Endothelial cell of umbilical vein (primary cell): Measurements from ENCODE around the gene RTN1. TPM values are rescaled to one million over a fixed set of nuclear protein-coding genes. Genes with fewer than 3 reads are reported as not detected.

Experiments
- BruUV-seq: library from RNA; stranded (reverse); fragments of 400-500 nt; replicated peaks from 2 replicates; lab custom pipeline; 2021; lab: Mats Ljungman, UMichigan
- CTCF ChIA-PET: fragments of 300-600, 350-600 bp; sonication (Branson Sonifier 250); formaldehyde crosslinking; loops from one replicate; lab custom pipeline; 2021; ENCODE audit warnings: antibody characterized with exemption, inconsistent platforms; lab: Charles Lee
- POLR2A ChIA-PET: fragments of 300-600, 350-600 bp; sonication (Branson Sonifier 250); formaldehyde crosslinking; loops from one replicate; lab custom pipeline; 2021; ENCODE audit warnings: antibody characterized with exemption, inconsistent platforms; lab: Charles Lee
- DNase-seq: peaks from one replicate; pipeline ENCODE4 v3.0.0-alpha.2; 2011; ENCODE audit warnings: low read depth, low spot score
- FAIRE-seq: peaks from 2 replicates; lab custom pipeline; 2011; peaks lifted over from hg19 to GRCh38; lab: Jason Lieb, UNC
- H2AFZ ChIP-seq: 2 replicates; pipeline ENCODE4 v1.6.0; 2012; ENCODE audit warnings: low read depth, low read length, control low read depth, inconsistent platforms
- H3K27ac ChIP-seq: 2 replicates; pipeline ENCODE4 v1.5.1; 2011; ENCODE audit warnings: low read depth, mild to moderate bottlenecking, control low read depth, low read length, moderate library complexity; ENCODE audit not compliant: insufficient read depth
- H3K27me3 ChIP-seq, 2 experiments: 2 replicates each; pipeline versions ENCODE4 v1.6.0 to v1.6.1; 2011; ENCODE audit warnings: low read length in 2 of 2, mixed read lengths in 1 of 2; ENCODE audit not compliant: control insufficient read depth in 2 of 2, insufficient read depth in 2 of 2
- H3K36me3 ChIP-seq, 2 experiments: 2 replicates in 1 of 2; 3 replicates in 1 of 2; pipeline ENCODE4 v1.5.1; 2011; ENCODE audit warnings: low read length in 2 of 2, mild to moderate bottlenecking in 1 of 2, moderate library complexity in 1 of 2; ENCODE audit not compliant: control insufficient read depth in 2 of 2, insufficient read depth in 2 of 2; ENCODE audit errors: extremely low read depth in 1 of 2
- H3K4me1 ChIP-seq: 3 replicates; pipeline ENCODE4 v1.5.1; 2011; ENCODE audit warnings: mild to moderate bottlenecking, low read length; ENCODE audit not compliant: control insufficient read depth, insufficient read depth; ENCODE audit errors: extremely low read depth
- H3K4me2 ChIP-seq: 2 replicates; pipeline ENCODE4 v1.6.1; 2011; ENCODE audit warnings: low read length, control low read depth, mixed read lengths; ENCODE audit not compliant: insufficient read depth
- H3K4me3 ChIP-seq, 3 experiments: fragments of 200-600 bp in 1 of 3; sonication (generic), shearing (Covaris generic) in 1 of 3; replicated peaks in 1 of 3; 2 replicates each; pipeline ENCODE4 v1.5.1; 2011 to 2016; ENCODE audit warnings: control low read depth in 3 of 3, low read length in 3 of 3, mild to moderate bottlenecking in 2 of 3, inconsistent platforms in 1 of 3, low read depth in 1 of 3, moderate library complexity in 1 of 3; ENCODE audit not compliant: insufficient read depth in 1 of 3
- H3K79me2 ChIP-seq: 2 replicates; pipeline ENCODE4 v1.6.0; 2012; ENCODE audit warnings: low read length, inconsistent platforms; ENCODE audit not compliant: control insufficient read depth, insufficient read depth
- H3K9ac ChIP-seq: replicated peaks from 2 replicates; pipeline ENCODE3; 2011; ENCODE audit warnings: low read length, control low read depth; ENCODE audit not compliant: insufficient read depth; ENCODE audit errors: extremely low read depth
- H3K9me1 ChIP-seq: replicated peaks from 3 replicates; pipeline ENCODE4 v1.6.0; 2011; ENCODE audit warnings: mild to moderate bottlenecking, low read length; ENCODE audit not compliant: control insufficient read depth, insufficient read depth; ENCODE audit errors: extremely low read depth
- H3K9me3 ChIP-seq: replicated peaks from 2 replicates; pipeline ENCODE4 v1.5.1; 2012; ENCODE audit warnings: low read length, inconsistent platforms; ENCODE audit not compliant: control insufficient read depth, insufficient read depth
- H4K20me1 ChIP-seq: replicated peaks from 2 replicates; pipeline ENCODE3; 2011; ENCODE audit warnings: mild to moderate bottlenecking, low read length; ENCODE audit not compliant: control insufficient read depth, insufficient read depth; ENCODE audit errors: extremely low read depth
- CTCF ChIP-seq, 2 donors: IDR thresholded peaks; 1 replicate in 1 of 2; 2 replicates in 1 of 2; pipeline ENCODE4 v1.5.1; 2011; ENCODE audit warnings: low read length in 2 of 2, mild to moderate bottlenecking in 2 of 2, moderate library complexity in 2 of 2, control low read depth in 1 of 2, inconsistent platforms in 1 of 2, low read depth in 1 of 2; ENCODE audit not compliant: insufficient read depth in 1 of 2; ENCODE audit errors: extremely low read depth in 1 of 2
- EZH2 ChIP-seq: IDR thresholded peaks from 2 replicates; pipeline ENCODE4 v1.6.1; 2012; ENCODE audit warnings: borderline replicate concordance, low read depth, mild to moderate bottlenecking, moderate library complexity, low read length, inconsistent platforms; ENCODE audit not compliant: severe bottlenecking
- FOS ChIP-seq: IDR thresholded peaks from 2 replicates; pipeline ENCODE4 v1.6.1; 2011; ENCODE audit warnings: mild to moderate bottlenecking, low read length, moderate library complexity, borderline replicate concordance; ENCODE audit not compliant: insufficient read depth
- GATA2 ChIP-seq: IDR thresholded peaks from 2 replicates; pipeline ENCODE4 v1.7.0; 2011; ENCODE audit warnings: low read depth, mild to moderate bottlenecking, moderate library complexity, mixed read lengths, low read length; ENCODE audit not compliant: insufficient read length, insufficient read depth
- JUN ChIP-seq: IDR thresholded peaks from 2 replicates; pipeline ENCODE4 v1.6.1; 2011; ENCODE audit warnings: borderline replicate concordance, low read depth; ENCODE audit not compliant: insufficient read length, insufficient read depth
- MAX ChIP-seq: IDR thresholded peaks from 2 replicates; pipeline ENCODE4 v1.6.1; 2011; ENCODE audit not compliant: insufficient read depth, insufficient read length
- MYC ChIP-seq: IDR thresholded peaks from one replicate; pipeline ENCODE4 v1.6.1; 2011; ENCODE audit warnings: mild to moderate bottlenecking, low read depth, low read length
- POLR2A ChIP-seq: IDR thresholded peaks from 2 replicates; pipeline ENCODE4 v1.6.1; 2012; ENCODE audit warnings: low read depth, mild to moderate bottlenecking, control low read depth, low read length
- POLR2AphosphoS5 ChIP-seq: IDR thresholded peaks from 2 replicates; pipeline ENCODE4 v1.6.1; 2012; ENCODE audit warnings: low read depth, mild to moderate bottlenecking, control low read depth, low read length, moderate library complexity; ENCODE audit not compliant: insufficient read depth
- dilution Hi-C: fragments of 300-500 bp; cut with MboI; formaldehyde crosslinking; loops from one replicate; pipeline ENCODE4 v1.15.0; 2019; ENCODE audit warnings: low sequenced_read_pairs; ENCODE audit not compliant: extremely low pct_ligation_motif_present
- intact Hi-C: fragments of 100-400 bp; cut with micrococcal nuclease; formaldehyde crosslinking; loops from one replicate; pipeline ENCODE4 v1.10.0; 2022
- polyA plus RNA-seq, 4 experiments: library from polyadenylated mRNA; depleted of rRNA in 3 of 4; stranded (reverse) in 3 of 4; unstranded in 1 of 4; fragments of >200 nt; gene quantifications; 2 replicates each; pipeline versions ENCODE4 v1.2.1 to v1.2.3, GENCODE V29; 2011 to 2012; ENCODE audit warnings: missing spikeins in 1 of 4
- total RNA-seq: library from RNA; stranded (reverse); gene quantifications from 2 replicates; pipeline ENCODE4 v1.2.3, GENCODE V29; 2021

Gene RTN1
- total and polyA plus RNA-seq, 2 donors (not counting 3 experiments of a cell fraction or from before 2014, with no cell fraction given) = 0.10 to 0.29 TPM

GRCh38 chr14:59754256-59754655 lies 116.3 kb downstream of the RTN1 start:
- Histone ChIP-seq H3K4me2 (no peak overlapping the region), H3K27me3 (peaks cover 6 to 9% of the 10 kb centered on the region in 2 experiments), H4K20me1 (no peaks in the 10 kb centered on the region), H3K4me1 (no peaks in the 10 kb centered on the region), H3K4me3 (no peak overlapping the region), H2AFZ (no peak overlapping the region), H3K36me3 (no peaks in the 10 kb centered on the region), H3K9me1 (no peaks in the 10 kb centered on the region), H3K9ac (no peak overlapping the region), H3K79me2 (no peaks in the 10 kb centered on the region), H3K27ac (no peak overlapping the region), H3K9me3 (no peaks in the 10 kb centered on the region)
- TF ChIP-seq MAX (no peak), CTCF (IDR thresholded peaks at IDR 0.05; ENCODE audit: extremely low read depth in 1 of 2, insufficient read depth in 1 of 2, low read depth in 1 of 2, low read length in 2 of 2) (no peak), EZH2 (no peak), JUN (no peak), FOS (no peak), POLR2A (no peak), MYC (no peak), GATA2 (no peak), POLR2AphosphoS5 (no peak)
- DNase-seq = no peak
- dilution Hi-C loops (no loop called here), intact Hi-C loops (no loop called here)
- ChIA-PET CTCF (interaction anchor here (2.5 kb wide), 1 partner anchor 122 kb away, joined by 6 read pairs; no protein-coding TSS in a partner anchor), POLR2A (no interaction called here)
- no peak for FAIRE-seq
- BruUV-seq = no TSS peak
